Activated CD4-positive, alpha-beta memory T cell treated with anti-CD3 and anti-CD28 coated beads, Interleukin-2, amount 10 ng/mL, durations not matched to agents 7 days and 5 days (primary cell): ENCODE results near the gene TFPI. TPM values are rescaled to one million over a fixed set of nuclear protein-coding genes. Genes with fewer than 3 reads are reported as not detected.

Experiments used
- CTCF ChIA-PET: fragments of 350-600 bp; sonication (Branson Sonifier 250); formaldehyde crosslinking; loops from one replicate; lab custom pipeline; 2021; ENCODE audit warnings: antibody characterized with exemption, inconsistent platforms; lab: Charles Lee
- POLR2A ChIA-PET: fragments of 350-600 bp; sonication (Branson Sonifier 250); formaldehyde crosslinking; loops from one replicate; lab custom pipeline; 2021; ENCODE audit warnings: antibody characterized with exemption; lab: Charles Lee
- DNase-seq: peaks from one replicate; pipeline ENCODE4 v3.0.0-alpha.2; 2020
- H3K27ac Mint-ChIP-seq: one replicate; pipeline ENCODE4 v1.8.0; 2021; ENCODE audit warnings: mild to moderate bottlenecking, mixed read lengths
- H3K27me3 Mint-ChIP-seq: one replicate; pipeline ENCODE4 v1.8.0; 2021; ENCODE audit warnings: mixed read lengths
- H3K36me3 Mint-ChIP-seq: one replicate; pipeline ENCODE4 v1.8.0; 2021; ENCODE audit warnings: low read depth, mixed read lengths
- H3K4me1 Mint-ChIP-seq: one replicate; pipeline ENCODE4 v1.8.0; 2021; ENCODE audit warnings: mixed read lengths
- H3K4me3 Mint-ChIP-seq: one replicate; pipeline ENCODE4 v1.8.0; 2021; ENCODE audit warnings: mild to moderate bottlenecking, mixed read lengths
- H3K9me3 Mint-ChIP-seq: one replicate; pipeline ENCODE4 v1.8.0; 2021; ENCODE audit warnings: mixed read lengths
- total RNA-seq, 2 experiments: library from RNA; stranded (reverse); gene quantifications; one replicate each; pipeline ENCODE4 v1.2.3, GENCODE V29; 2021

The TFPI gene
- total RNA-seq, 2 experiments from 2014 or later: not detected

GRCh38 chr2:187419808-187420207, 134.4 kb downstream of the TFPI start:
- POLR2A ChIA-PET: no interaction called here
- Mint-ChIP-seq H3K9me3 (no peaks in the 10 kb centered on the region), H3K27ac (no peak overlapping the region), H3K36me3 (no peaks in the 10 kb centered on the region), H3K4me3 (no peak overlapping the region), H3K27me3 (no peaks in the 10 kb centered on the region), H3K4me1 (no peaks in the 10 kb centered on the region)
- no peak for DNase-seq
- CTCF ChIA-PET: no interaction called here

DNA sequence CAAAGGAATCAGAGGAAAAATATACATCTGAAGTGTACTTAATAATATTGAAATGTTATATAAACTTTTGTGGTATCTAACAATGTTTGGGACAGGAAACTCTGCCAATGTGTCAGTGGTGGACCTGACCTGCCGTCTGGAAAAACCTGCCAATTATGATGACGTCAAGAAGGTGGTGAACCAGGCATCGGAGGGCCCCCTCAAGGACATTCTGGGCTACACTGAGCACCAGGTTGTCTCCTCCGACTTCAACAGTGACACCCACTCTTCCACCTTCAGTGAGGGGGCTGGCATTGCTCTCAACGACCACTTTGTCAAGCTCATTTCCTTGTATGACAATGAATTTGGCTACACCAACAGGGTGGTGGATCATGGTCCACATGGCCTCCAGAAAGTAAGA, 138.8 kb downstream of the TFPI start:
- Mint-ChIP-seq H3K27ac (no peak overlapping the region), H3K27me3 (no peaks in the 10 kb centered on the region), H3K9me3 (no peaks in the 10 kb centered on the region), H3K36me3 (no peaks in the 10 kb centered on the region), H3K4me3 (no peak overlapping the region), H3K4me1 (no peaks in the 10 kb centered on the region)
- POLR2A ChIA-PET: no interaction called here
- no peak for DNase-seq
- CTCF ChIA-PET: no interaction called here

Other genes starting within 250 kb of the TFPI start
- gene CALCRL, start 106.2 kb downstream of the TFPI start, total RNA-seq: under 1 TPM; 0.20 to 0.50 TPM